ENCODE measurements around the gene ZNF579.

ZNF579 gene

GRCh38 chr19:55617426-55617825 is 36.8 kb upstream of the ZNF579 start:
- no peak overlapping the region for H3K4me2 ChIP-seq (ENCODE audit: insufficient read depth, low read length)
- no peak overlapping the region for H2AFZ ChIP-seq (ENCODE audit: low read depth, low read length)
- DNase-seq (no peak), ATAC-seq (ENCODE audit: insufficient read depth, low read depth) (no peak)
- peaks cover 52% of the 10 kb centered on the region for H3K36me3 ChIP-seq (ENCODE audit: insufficient read depth, low read length)
- H4K20me1 ChIP-seq (ENCODE audit: insufficient read depth, low read length): peaks cover 13% of the 10 kb centered on the region
- no peaks in the 10 kb centered on the region for H3K27me3 ChIP-seq (ENCODE audit: insufficient read depth, low read length, poor library complexity)
- H3K4me3 ChIP-seq (ENCODE audit: low read depth in 1 of 2, low read length in 2 of 2): no peak overlapping the region
- H3K4me1 ChIP-seq (ENCODE audit: insufficient read depth, low read length): peaks cover 9% of the 10 kb centered on the region
- no peak overlapping the region for H3K9ac ChIP-seq (ENCODE audit: low read depth, low read length)
- peaks cover 12% of the 10 kb centered on the region for H3K79me2 ChIP-seq (ENCODE audit: insufficient read depth, low read length)
- H3K9me3 ChIP-seq (ENCODE audit: insufficient read depth, low read length, severe bottlenecking): no peaks in the 10 kb centered on the region
- TF ChIP-seq CTCF (IDR thresholded peaks at IDR 0.05; ENCODE audit: borderline replicate concordance, extremely low read depth, low read length, poor library complexity, severe bottlenecking) (no peak), EZH2 (IDR thresholded peaks at IDR 0.05; ENCODE audit: borderline replicate concordance, low read depth, low read length, severe bottlenecking) (no peak)
- H3K27ac ChIP-seq (ENCODE audit: low read length): no peak overlapping the region

- Histone ChIP-seq H4K20me1 (ENCODE audit: insufficient read depth, low read length) (peaks cover 21% of the 10 kb centered on the region), H3K36me3 (ENCODE audit: insufficient read depth, low read length) (peaks cover 54% of the 10 kb centered on the region), H3K4me2 (ENCODE audit: insufficient read depth, low read length) (no peak overlapping the region), H3K4me1 (ENCODE audit: insufficient read depth, low read length) (peaks cover 9% of the 10 kb centered on the region), H3K27ac (ENCODE audit: low read length) (no peak overlapping the region), H3K27me3 (ENCODE audit: insufficient read depth, low read length, poor library complexity) (no peaks in the 10 kb centered on the region), H3K9ac (ENCODE audit: low read depth, low read length) (no peak overlapping the region), H3K4me3 (ENCODE audit: low read depth in 1 of 2, low read length in 2 of 2) (no peak overlapping the region), H3K9me3 (ENCODE audit: insufficient read depth, low read length, severe bottlenecking) (no peaks in the 10 kb centered on the region), H3K79me2 (ENCODE audit: insufficient read depth, low read length) (peaks cover 21% of the 10 kb centered on the region), H2AFZ (ENCODE audit: low read depth, low read length) (no peak overlapping the region)
- no peak for DNase-seq
- TF ChIP-seq EZH2 (IDR thresholded peaks at IDR 0.05; ENCODE audit: borderline replicate concordance, low read depth, low read length, severe bottlenecking) (no peak), CTCF (IDR thresholded peaks at IDR 0.05; ENCODE audit: borderline replicate concordance, extremely low read depth, low read length, poor library complexity, severe bottlenecking) (no peak)
- ATAC-seq (ENCODE audit: insufficient read depth, low read depth): no peak
Observed at GRCh38 chr19:55616395-55616875, 35.8 kb upstream of the ZNF579 start.

- H3K9ac ChIP-seq (ENCODE audit: low read depth, low read length): no peak overlapping the region
- H3K4me2 ChIP-seq (ENCODE audit: insufficient read depth, low read length): no peak overlapping the region
- peaks cover 27% of the 10 kb centered on the region for H3K79me2 ChIP-seq (ENCODE audit: insufficient read depth, low read length)
- ATAC-seq (ENCODE audit: insufficient read depth, low read depth): no peak
- DNase-seq: no peak
- H3K27ac ChIP-seq (ENCODE audit: low read length): no peak overlapping the region
- no peak overlapping the region for H2AFZ ChIP-seq (ENCODE audit: low read depth, low read length)
- TF ChIP-seq CTCF (IDR thresholded peaks at IDR 0.05; ENCODE audit: borderline replicate concordance, extremely low read depth, low read length, poor library complexity, severe bottlenecking) (no peak), EZH2 (IDR thresholded peaks at IDR 0.05; ENCODE audit: borderline replicate concordance, low read depth, low read length, severe bottlenecking) (no peak)
- no peaks in the 10 kb centered on the region for H3K9me3 ChIP-seq (ENCODE audit: insufficient read depth, low read length, severe bottlenecking)
- H3K4me3 ChIP-seq (ENCODE audit: low read depth in 1 of 2, low read length in 2 of 2): no peak overlapping the region
- no peaks in the 10 kb centered on the region for H3K27me3 ChIP-seq (ENCODE audit: insufficient read depth, low read length, poor library complexity)
- peaks cover 28% of the 10 kb centered on the region for H4K20me1 ChIP-seq (ENCODE audit: insufficient read depth, low read length)
- H3K4me1 ChIP-seq (ENCODE audit: insufficient read depth, low read length): peaks cover 6% of the 10 kb centered on the region
- peaks cover 48% of the 10 kb centered on the region for H3K36me3 ChIP-seq (ENCODE audit: insufficient read depth, low read length)
Observed at GRCh38 chr19:55615543-55616394, 35.1 kb upstream of the ZNF579 start.

Data from DND-41 (cell line).